H1 (cell line): ENCODE results near the gene FEM1C. TPM values are rescaled to one million over a fixed set of nuclear protein-coding genes. Genes with fewer than 3 reads are reported as not detected.

Source experiments
- polyA plus RNA-seq, 7 experiments: library from polyadenylated mRNA; depleted of rRNA in 3 of 7; stranded (reverse) in 5 of 7; unstranded in 2 of 7; fragments of >200 nt in 5 of 7; fragments of 200-250 nt in 2 of 7; gene quantifications; 1 replicate in 5 of 7; 2 replicates in 1 of 7; 4 replicates in 1 of 7; pipeline versions ENCODE4 v1.2.1 to v1.2.3, GENCODE V29; 2011 to 2013; ENCODE audit warnings: missing spikeins in 2 of 7, mixed read lengths in 2 of 7
- small RNA-seq: library from polyadenylated mRNA; stranded (forward); fragments of <200 nt; extraction: miRNeasy Mini kit (QIAGEN cat#:217004); gene quantifications from one replicate; pipeline ENCODE3, GENCODE V24; 2013; ENCODE audit not compliant: insufficient read depth
- total RNA-seq: library from RNA; stranded (reverse); fragmentation: NEBNext Ultra II Directional; extraction: Animal tissue kit (Norgen Biotek cat#: 25700); gene quantifications from 2 replicates; pipeline ENCODE4 v1.2.1, GENCODE V29; 2021

FEM1C gene
- total and polyA plus RNA-seq, 2 of the 8 experiments (the other 6 are each of a cell fraction or from before 2014, with no cell fraction given) = 4.4 to 17.7 TPM

Small RNA genes lying within 50 kb of the gene (small RNA-seq; reads per million reads assigned to genes)
- gene AC008628.1 = not detected
- gene AC008628.2 = not detected

Other genes with a start within 250 kb of the FEM1C start
- 13.2 and 15.6 TPM in 2 replicates for gene CCDC112, start 248.1 kb downstream of the FEM1C start, total RNA-seq
- gene CCDC112, start 248.1 kb downstream of the FEM1C start, polyA plus RNA-seq (2011; rRNA removed) = 3.3 and 3.7 TPM in 2 replicates
- gene TICAM2, start 57.7 kb upstream of the FEM1C start, total RNA-seq = 0.67 TPM in 1 of 2 replicates, not detected in the other
- gene TICAM2, start 57.7 kb upstream of the FEM1C start, polyA plus RNA-seq (2011; rRNA removed) = 0.02 TPM in 1 of 2 replicates, not detected in the other
- gene TMED7, start 81.3 kb upstream of the FEM1C start, total RNA-seq = 72.8 and 75.2 TPM in 2 replicates
- 43.8 and 83.0 TPM in 2 replicates for gene TMED7, start 81.3 kb upstream of the FEM1C start, polyA plus RNA-seq (2011; rRNA removed)